Measurements from ENCODE around the gene COQ5. TPM values are rescaled to one million over a fixed set of nuclear protein-coding genes. Genes with fewer than 3 reads are reported as not detected.

COQ5 gene
- total RNA-seq, 1 experiment from 2014 or later, result 35.1 TPM

DNA sequence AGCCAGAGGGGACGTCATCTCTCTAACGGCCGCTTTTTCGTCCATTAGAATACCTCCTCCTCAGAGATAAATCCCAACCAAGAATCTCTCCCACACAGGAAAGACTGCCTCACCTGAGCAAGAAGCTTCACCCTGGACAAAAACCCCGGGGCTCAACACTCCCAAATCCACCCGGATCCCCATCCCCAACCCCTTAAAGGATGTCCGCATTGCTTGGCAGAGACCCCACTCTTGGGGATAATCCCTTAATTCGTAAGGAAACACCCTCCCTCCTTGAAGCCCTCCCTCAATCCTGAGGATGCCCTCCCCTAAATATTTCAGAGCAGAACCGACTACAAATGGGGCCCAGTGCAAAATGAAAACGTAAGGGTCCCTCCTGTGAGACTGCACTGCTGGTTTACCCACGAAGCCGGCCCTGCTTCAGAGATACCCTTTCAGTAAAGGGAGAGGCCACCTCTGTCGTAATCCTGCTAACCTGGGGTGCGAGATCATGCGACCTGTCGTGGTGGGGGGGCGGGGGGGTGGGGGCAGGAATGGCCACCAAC is 33.7 kb downstream of the COQ5 start:
- H3K27ac Mint-ChIP-seq, result peak overlapping the region; percentile 91
- ATAC-seq (peak; percentile 3), DNase-seq (ENCODE audit: low spot score) (no peak)
- ChIA-PET CTCF (interaction anchor here (0.5 to 2.4 kb wide), 12 partner anchors 9 to 193 kb away, joined by 3 to 22 read pairs (median 5); partner anchors contain the start of genes POP5, SIRT4 and SRSF9), POLR2A (interaction anchor here (0.6 to 2.7 kb wide), 12 partner anchors 9 to 1221 kb away, joined by 3 to 9 read pairs (median 3); partner anchors contain the start of genes RNF10 and SRSF9)
- no peaks in the 10 kb centered on the region for H3K9me3 Mint-ChIP-seq
- peaks cover 33% of the 10 kb centered on the region for H3K4me1 Mint-ChIP-seq
- H3K4me3 Mint-ChIP-seq, result peak overlapping the region; percentile 93
- TF ChIP-seq GRHL2 (CRISPR knock-in tag; IDR thresholded peaks at IDR 0.05; ENCODE audit: insufficient replicate concordance, severe bottlenecking), result no peak
- no peak for TF ChIP-seq SP1 (CRISPR knock-in tag; conservative IDR thresholded peaks at IDR 0.05)
- TF ChIP-seq ATF3 (CRISPR knock-in tag; conservative IDR thresholded peaks at IDR 0.05), result no peak
- no peak for TF ChIP-seq ZNF121 (CRISPR knock-in tag; IDR thresholded peaks at IDR 0.05)
- TF ChIP-seq, protein P1, sequence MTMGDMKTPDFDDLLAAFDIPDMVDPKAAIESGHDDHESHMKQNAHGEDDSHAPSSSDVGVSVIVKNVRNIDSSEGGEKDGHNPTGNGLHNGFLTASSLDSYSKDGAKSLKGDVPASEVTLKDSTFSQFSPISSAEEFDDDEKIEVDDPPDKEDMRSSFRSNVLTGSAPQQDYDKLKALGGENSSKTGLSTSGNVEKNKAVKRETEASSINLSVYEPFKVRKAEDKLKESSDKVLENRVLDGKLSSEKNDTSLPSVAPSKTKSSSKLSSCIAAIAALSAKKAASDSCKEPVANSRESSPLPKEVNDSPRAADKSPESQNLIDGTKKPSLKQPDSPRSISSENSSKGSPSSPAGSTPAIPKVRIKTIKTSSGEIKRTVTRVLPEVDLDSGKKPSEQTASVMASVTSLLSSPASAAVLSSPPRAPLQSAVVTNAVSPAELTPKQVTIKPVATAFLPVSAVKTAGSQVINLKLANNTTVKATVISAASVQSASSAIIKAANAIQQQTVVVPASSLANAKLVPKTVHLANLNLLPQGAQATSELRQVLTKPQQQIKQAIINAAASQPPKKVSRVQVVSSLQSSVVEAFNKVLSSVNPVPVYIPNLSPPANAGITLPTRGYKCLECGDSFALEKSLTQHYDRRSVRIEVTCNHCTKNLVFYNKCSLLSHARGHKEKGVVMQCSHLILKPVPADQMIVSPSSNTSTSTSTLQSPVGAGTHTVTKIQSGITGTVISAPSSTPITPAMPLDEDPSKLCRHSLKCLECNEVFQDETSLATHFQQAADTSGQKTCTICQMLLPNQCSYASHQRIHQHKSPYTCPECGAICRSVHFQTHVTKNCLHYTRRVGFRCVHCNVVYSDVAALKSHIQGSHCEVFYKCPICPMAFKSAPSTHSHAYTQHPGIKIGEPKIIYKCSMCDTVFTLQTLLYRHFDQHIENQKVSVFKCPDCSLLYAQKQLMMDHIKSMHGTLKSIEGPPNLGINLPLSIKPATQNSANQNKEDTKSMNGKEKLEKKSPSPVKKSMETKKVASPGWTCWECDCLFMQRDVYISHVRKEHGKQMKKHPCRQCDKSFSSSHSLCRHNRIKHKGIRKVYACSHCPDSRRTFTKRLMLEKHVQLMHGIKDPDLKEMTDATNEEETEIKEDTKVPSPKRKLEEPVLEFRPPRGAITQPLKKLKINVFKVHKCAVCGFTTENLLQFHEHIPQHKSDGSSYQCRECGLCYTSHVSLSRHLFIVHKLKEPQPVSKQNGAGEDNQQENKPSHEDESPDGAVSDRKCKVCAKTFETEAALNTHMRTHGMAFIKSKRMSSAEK (CRISPR knock-in tag; IDR thresholded peaks at IDR 0.05; ENCODE audit: borderline replicate concordance), result no peak
- no peak for TF ChIP-seq NR2C2 (CRISPR knock-in tag; IDR thresholded peaks at IDR 0.05)
- no peak for TF ChIP-seq ZNF232 (CRISPR knock-in tag; IDR thresholded peaks at IDR 0.05)
- TF ChIP-seq HMGA2 (CRISPR knock-in tag; IDR thresholded peaks at IDR 0.05), result no peak
- TF ChIP-seq MYBL2 (CRISPR knock-in tag; IDR thresholded peaks at IDR 0.05), result no peak
- no peak for TF ChIP-seq ATF6 (CRISPR knock-in tag; IDR thresholded peaks at IDR 0.05)
- TF ChIP-seq MAX (CRISPR knock-in tag; IDR thresholded peaks at IDR 0.05), result no peak
- no peak for TF ChIP-seq E2F1 (CRISPR knock-in tag; IDR thresholded peaks at IDR 0.05)
- TF ChIP-seq ZNF416 (CRISPR knock-in tag; IDR thresholded peaks at IDR 0.05), result no peak
- TF ChIP-seq ZSCAN18 (CRISPR knock-in tag; IDR thresholded peaks at IDR 0.05), result no peak
- H3K36me3 Mint-ChIP-seq, result peaks cover 34% of the 10 kb centered on the region
- no peaks in the 10 kb centered on the region for H3K27me3 Mint-ChIP-seq (ENCODE audit: low read depth)

- Mint-ChIP-seq H3K4me1 (peaks cover 10% of the 10 kb centered on the region), H3K9me3 (no peaks in the 10 kb centered on the region), H3K36me3 (no peaks in the 10 kb centered on the region), H3K27ac (no peak overlapping the region; the same call in 1 of the 2 replicates), H3K27me3 (ENCODE audit: low read depth) (no peaks in the 10 kb centered on the region), H3K4me3 (no peak overlapping the region)
- DNase-seq (ENCODE audit: low spot score), result no peak
- no peak for ATAC-seq
- ChIA-PET CTCF (interaction anchor here (1.8 kb wide), 1 partner anchor 22 kb away, joined by 9 read pairs; the partner anchor contains the start of gene SRSF9), POLR2A (interaction anchor here (0.6 kb wide), 1 partner anchor 343 kb away, joined by 4 read pairs; no protein-coding TSS in a partner anchor)
- TF ChIP-seq, protein P2, sequence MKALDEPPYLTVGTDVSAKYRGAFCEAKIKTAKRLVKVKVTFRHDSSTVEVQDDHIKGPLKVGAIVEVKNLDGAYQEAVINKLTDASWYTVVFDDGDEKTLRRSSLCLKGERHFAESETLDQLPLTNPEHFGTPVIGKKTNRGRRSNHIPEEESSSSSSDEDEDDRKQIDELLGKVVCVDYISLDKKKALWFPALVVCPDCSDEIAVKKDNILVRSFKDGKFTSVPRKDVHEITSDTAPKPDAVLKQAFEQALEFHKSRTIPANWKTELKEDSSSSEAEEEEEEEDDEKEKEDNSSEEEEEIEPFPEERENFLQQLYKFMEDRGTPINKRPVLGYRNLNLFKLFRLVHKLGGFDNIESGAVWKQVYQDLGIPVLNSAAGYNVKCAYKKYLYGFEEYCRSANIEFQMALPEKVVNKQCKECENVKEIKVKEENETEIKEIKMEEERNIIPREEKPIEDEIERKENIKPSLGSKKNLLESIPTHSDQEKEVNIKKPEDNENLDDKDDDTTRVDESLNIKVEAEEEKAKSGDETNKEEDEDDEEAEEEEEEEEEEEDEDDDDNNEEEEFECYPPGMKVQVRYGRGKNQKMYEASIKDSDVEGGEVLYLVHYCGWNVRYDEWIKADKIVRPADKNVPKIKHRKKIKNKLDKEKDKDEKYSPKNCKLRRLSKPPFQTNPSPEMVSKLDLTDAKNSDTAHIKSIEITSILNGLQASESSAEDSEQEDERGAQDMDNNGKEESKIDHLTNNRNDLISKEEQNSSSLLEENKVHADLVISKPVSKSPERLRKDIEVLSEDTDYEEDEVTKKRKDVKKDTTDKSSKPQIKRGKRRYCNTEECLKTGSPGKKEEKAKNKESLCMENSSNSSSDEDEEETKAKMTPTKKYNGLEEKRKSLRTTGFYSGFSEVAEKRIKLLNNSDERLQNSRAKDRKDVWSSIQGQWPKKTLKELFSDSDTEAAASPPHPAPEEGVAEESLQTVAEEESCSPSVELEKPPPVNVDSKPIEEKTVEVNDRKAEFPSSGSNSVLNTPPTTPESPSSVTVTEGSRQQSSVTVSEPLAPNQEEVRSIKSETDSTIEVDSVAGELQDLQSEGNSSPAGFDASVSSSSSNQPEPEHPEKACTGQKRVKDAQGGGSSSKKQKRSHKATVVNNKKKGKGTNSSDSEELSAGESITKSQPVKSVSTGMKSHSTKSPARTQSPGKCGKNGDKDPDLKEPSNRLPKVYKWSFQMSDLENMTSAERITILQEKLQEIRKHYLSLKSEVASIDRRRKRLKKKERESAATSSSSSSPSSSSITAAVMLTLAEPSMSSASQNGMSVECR (CRISPR knock-in tag; IDR thresholded peaks at IDR 0.05; ENCODE audit: borderline replicate concordance), result no peak
- TF ChIP-seq NFATC4 (CRISPR knock-in tag; IDR thresholded peaks at IDR 0.05) (no peak), KAT7 (CRISPR knock-in tag; IDR thresholded peaks at IDR 0.05; ENCODE audit: borderline replicate concordance) (no peak), ZBTB43 (CRISPR knock-in tag; IDR thresholded peaks at IDR 0.05) (no peak)
Observed at GRCh38 chr12:120490833-120491512, 38.0 kb downstream of the COQ5 start.
